Esophagus muscularis mucosa (tissue), 4 donors: Measurements from ENCODE around the gene DUOXA1.
A peak's percentile ranks its signal among the peaks of the same experiment; 100 is the strongest.

Experiments
- EP300 ChIP-seq: sonication (generic); formaldehyde crosslinking; IDR thresholded peaks from one replicate; pipeline ENCODE4 v1.6.1; 2017; ENCODE audit warnings: antibody characterized with exemption
- POLR2A ChIP-seq: fragments of 450-650 bp; IDR thresholded peaks from one replicate; pipeline ENCODE4 v1.6.1; 2017; ENCODE audit warnings: antibody characterized with exemption, moderate library complexity, mild to moderate bottlenecking, low read depth
- POLR2AphosphoS5 ChIP-seq, 2 donors: sonication (generic); formaldehyde crosslinking; IDR thresholded peaks; one replicate each; pipeline ENCODE4 v1.6.1; 2017; ENCODE audit warnings: antibody characterized with exemption in 2 of 2
- TF ChIP-seq, protein P1 (sequence below), 3 experiments: fragments of 200-600 bp in 2 of 3; fragments of 450-650 bp in 1 of 3; sonication (generic) in 2 of 3; IDR thresholded peaks; one replicate each; pipeline ENCODE4 v1.5.1; 2017 to 2019; ENCODE audit warnings: antibody characterized with exemption in 3 of 3, mild to moderate bottlenecking in 2 of 3, moderate library complexity in 1 of 3

- TF ChIP-seq POLR2AphosphoS5 (IDR thresholded peaks at IDR 0.05) (peak; percentile 39 to 64), EP300 (no peak), POLR2A (no peak)
- TF ChIP-seq, protein P1, sequence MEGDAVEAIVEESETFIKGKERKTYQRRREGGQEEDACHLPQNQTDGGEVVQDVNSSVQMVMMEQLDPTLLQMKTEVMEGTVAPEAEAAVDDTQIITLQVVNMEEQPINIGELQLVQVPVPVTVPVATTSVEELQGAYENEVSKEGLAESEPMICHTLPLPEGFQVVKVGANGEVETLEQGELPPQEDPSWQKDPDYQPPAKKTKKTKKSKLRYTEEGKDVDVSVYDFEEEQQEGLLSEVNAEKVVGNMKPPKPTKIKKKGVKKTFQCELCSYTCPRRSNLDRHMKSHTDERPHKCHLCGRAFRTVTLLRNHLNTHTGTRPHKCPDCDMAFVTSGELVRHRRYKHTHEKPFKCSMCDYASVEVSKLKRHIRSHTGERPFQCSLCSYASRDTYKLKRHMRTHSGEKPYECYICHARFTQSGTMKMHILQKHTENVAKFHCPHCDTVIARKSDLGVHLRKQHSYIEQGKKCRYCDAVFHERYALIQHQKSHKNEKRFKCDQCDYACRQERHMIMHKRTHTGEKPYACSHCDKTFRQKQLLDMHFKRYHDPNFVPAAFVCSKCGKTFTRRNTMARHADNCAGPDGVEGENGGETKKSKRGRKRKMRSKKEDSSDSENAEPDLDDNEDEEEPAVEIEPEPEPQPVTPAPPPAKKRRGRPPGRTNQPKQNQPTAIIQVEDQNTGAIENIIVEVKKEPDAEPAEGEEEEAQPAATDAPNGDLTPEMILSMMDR (IDR thresholded peaks at IDR 0.05) = peak; percentile 30 to 78 (median 46)
These were observed 37.4 kb upstream of the DUOXA1 start for GRCh38 chr15:45166834-45167630.
